Hepatocyte (in vitro differentiated cells): ENCODE results near the gene ECSIT. TPM values are rescaled to one million over a fixed set of nuclear protein-coding genes. Genes with fewer than 3 reads are reported as not detected.

Experiments
- DNase-seq: peaks from one replicate; pipeline ENCODE4 v3.0.0-alpha.2; 2016; ENCODE audit warnings: low spot score
- H2AFZ ChIP-seq: fragments of 200-600 bp; sonication (generic); 2 replicates; pipeline ENCODE4 v1.6.0; 2016; ENCODE audit warnings: antibody characterized with exemption, mild to moderate bottlenecking
- H3K27ac ChIP-seq: fragments of 200-600 bp; sonication (generic); 2 replicates; pipeline ENCODE4 v1.5.1; 2016; ENCODE audit warnings: mild to moderate bottlenecking
- H3K27me3 ChIP-seq: fragments of 200-600 bp; sonication (generic); 2 replicates; pipeline ENCODE4 v1.6.1; 2016
- H3K36me3 ChIP-seq: fragments of 200-600 bp; sonication (generic); replicated peaks from 2 replicates; pipeline ENCODE4 v1.5.1; 2016; ENCODE audit warnings: low read depth; ENCODE audit not compliant: insufficient read depth
- H3K4me1 ChIP-seq: fragments of 200-600 bp; sonication (generic); 2 replicates; pipeline ENCODE4 v1.5.1; 2016; ENCODE audit warnings: mild to moderate bottlenecking, moderate library complexity; ENCODE audit not compliant: insufficient read depth
- H3K4me2 ChIP-seq: fragments of 200-600 bp; sonication (generic); 2 replicates; pipeline ENCODE4 v1.6.0; 2016
- H3K4me3 ChIP-seq: fragments of 200-600 bp; sonication (generic); 2 replicates; pipeline ENCODE4 v1.5.1; 2016; ENCODE audit warnings: mild to moderate bottlenecking
- H3K79me2 ChIP-seq: fragments of 200-600 bp; sonication (generic); 2 replicates; pipeline ENCODE4 v1.6.0; 2017; ENCODE audit warnings: mild to moderate bottlenecking
- H3K9me2 ChIP-seq: fragments of 200-600 bp; sonication (generic); replicated peaks from 2 replicates; pipeline ENCODE4 v1.6.0; 2017; ENCODE audit warnings: mild to moderate bottlenecking; ENCODE audit not compliant: insufficient read depth
- H3K9me3 ChIP-seq: fragments of 200-600 bp; sonication (generic); 2 replicates; pipeline ENCODE4 v1.5.1; 2016; ENCODE audit warnings: low read depth, mild to moderate bottlenecking
- H4K20me1 ChIP-seq: fragments of 200-600 bp; sonication (generic); 2 replicates; pipeline ENCODE4 v1.6.0; 2016; ENCODE audit warnings: mild to moderate bottlenecking; ENCODE audit not compliant: insufficient read depth, poor library complexity, severe bottlenecking
- CTCF ChIP-seq: fragments of 200-600 bp; sonication (generic); IDR thresholded peaks from 2 replicates; pipeline ENCODE4 v1.5.1; 2016; ENCODE audit warnings: antibody characterized with exemption, mild to moderate bottlenecking; ENCODE audit not compliant: poor library complexity
- EZH2 ChIP-seq: fragments of 200-600 bp; sonication (generic); IDR thresholded peaks from 2 replicates; pipeline ENCODE4 v1.6.1; 2016; ENCODE audit warnings: antibody characterized with exemption, mild to moderate bottlenecking, borderline replicate concordance
- EZH2phosphoT487 ChIP-seq: fragments of 200-600 bp; sonication (generic); IDR thresholded peaks from one replicate; pipeline ENCODE4 v1.6.1; 2018; ENCODE audit warnings: antibody characterized with exemption, mild to moderate bottlenecking, low read depth, moderate library complexity; ENCODE audit not compliant: unreplicated experiment, severe bottlenecking
- WGBS: methylation state at CpG from one replicate; pipeline ENCODE4 v1.1.6; 2016; ENCODE audit warnings: low lambda C conversion rate; ENCODE audit errors: missing lambda C conversion rate; 5-methylcytosine and 5-hydroxymethylcytosine counted together
- polyA plus RNA-seq: library from polyadenylated mRNA; unstranded; fragments of >200 nt; fragmentation: Nextera tagmentation; extraction: Ambion mirVana; gene quantifications from 2 replicates; pipeline ENCODE4 v1.2.1, GENCODE V29; 2016
- total RNA-seq: library from RNA; depleted of rRNA; stranded (reverse); fragments of >200 nt; gene quantifications from 2 replicates; pipeline ENCODE4 v1.2.3, GENCODE V29; 2014

ECSIT gene
- total and polyA plus RNA-seq, 2 experiments from 2014 or later: 23.2 to 32.5 TPM

GRCh38 chr19:11480715-11481533, 48.0 kb downstream of the ECSIT start, which contains the start of gene ELAVL3:
Gene ELAVL3, minus strand, starts transcription at chr19:11481046. Its CDS starts 438 bp downstream, at chr19:11480608.
- no peaks in the 10 kb centered on the region for H3K9me3 ChIP-seq
- H2AFZ ChIP-seq: no peak within 1 kb of the TSS
- TF ChIP-seq EZH2phosphoT487 (no peak), EZH2 (no peak), CTCF (no peak)
- no peaks in the 10 kb centered on the region for H3K36me3 ChIP-seq
- peak within 1 kb of the TSS; percentile 79 for H3K4me2 ChIP-seq
- no peak for DNase-seq
- H3K79me2 ChIP-seq: no peaks in the 10 kb centered on the region
- H3K4me1 ChIP-seq: peaks cover 5% of the 10 kb centered on the region
- no peak within 1 kb of the TSS for H3K27ac ChIP-seq
- H3K9me2 ChIP-seq: no peaks in the 10 kb centered on the region
- WGBS: 24% methylated on average over 25 of the region's 77 CpGs
- H3K4me3 ChIP-seq: no peak within 1 kb of the TSS
- no peaks in the 10 kb centered on the region for H4K20me1 ChIP-seq
- peaks cover 55% of the 10 kb centered on the region for H3K27me3 ChIP-seq

- no peaks in the 10 kb centered on the region for H3K36me3 ChIP-seq
- no peak overlapping the region for H2AFZ ChIP-seq
- peaks cover 5% of the 10 kb centered on the region for H3K4me1 ChIP-seq
- H3K9me2 ChIP-seq: no peaks in the 10 kb centered on the region
- WGBS: 12% methylated on average over 31 of the region's 86 CpGs
- H4K20me1 ChIP-seq: no peaks in the 10 kb centered on the region
- H3K4me2 ChIP-seq: peak overlapping the region; percentile 73
- no peak for DNase-seq
- H3K27me3 ChIP-seq: peaks cover 55% of the 10 kb centered on the region
- no peaks in the 10 kb centered on the region for H3K9me3 ChIP-seq
- no peak overlapping the region for H3K27ac ChIP-seq
- H3K79me2 ChIP-seq: no peaks in the 10 kb centered on the region
- TF ChIP-seq EZH2phosphoT487 (no peak), EZH2 (peak; percentile 82)
- no peak overlapping the region for H3K4me3 ChIP-seq
Observed at GRCh38 chr19:11479898-11480714, 48.8 kb downstream of the ECSIT start.

- no peak overlapping the region for H3K27ac ChIP-seq
- peak overlapping the region; percentile 73 for H3K4me2 ChIP-seq
- H3K4me1 ChIP-seq: peaks cover 5% of the 10 kb centered on the region
- TF ChIP-seq EZH2: no peak
- TF ChIP-seq CTCF: no peak
- TF ChIP-seq EZH2phosphoT487: peak; percentile 16
- no peaks in the 10 kb centered on the region for H3K9me2 ChIP-seq
- no peak overlapping the region for H3K4me3 ChIP-seq
- WGBS: 54% methylated on average over 13 of the region's 62 CpGs
- H4K20me1 ChIP-seq: no peaks in the 10 kb centered on the region
- H3K27me3 ChIP-seq: peaks cover 55% of the 10 kb centered on the region
- H3K9me3 ChIP-seq: no peaks in the 10 kb centered on the region
- DNase-seq: peak; percentile 67
- H3K79me2 ChIP-seq: no peaks in the 10 kb centered on the region
- no peak overlapping the region for H2AFZ ChIP-seq
- no peaks in the 10 kb centered on the region for H3K36me3 ChIP-seq
Observed at GRCh38 chr19:11479090-11479897, 49.6 kb downstream of the ECSIT start.
